NT2/D1 (cell line): ENCODE data around the gene NRCAM.

Source experiments
- DNase-seq: peaks from one replicate; pipeline ENCODE4 v3.0.0-alpha.2; 2011; ENCODE audit warnings: low read depth, low spot score
- H3K27me3 ChIP-seq: 2 replicates; pipeline ENCODE4 v1.6.0; 2011; ENCODE audit warnings: mild to moderate bottlenecking; ENCODE audit not compliant: insufficient read length, insufficient read depth
- H3K36me3 ChIP-seq: 2 replicates; pipeline ENCODE4 v1.6.1; 2011; ENCODE audit warnings: mild to moderate bottlenecking, low read length, mixed read lengths; ENCODE audit not compliant: insufficient read depth, insufficient read length
- H3K4me1 ChIP-seq: 2 replicates; pipeline ENCODE4 v1.5.1; 2011; ENCODE audit not compliant: insufficient read depth, insufficient read length
- H3K4me3 ChIP-seq: 2 replicates; pipeline ENCODE4 v1.5.1; 2011; ENCODE audit warnings: low read depth; ENCODE audit not compliant: insufficient read length
- H3K9ac ChIP-seq: 2 replicates; pipeline ENCODE4 v1.6.0; 2011; ENCODE audit warnings: low read depth; ENCODE audit not compliant: insufficient read length
- H3K9me3 ChIP-seq: 2 replicates; pipeline ENCODE4 v1.5.1; 2011; ENCODE audit warnings: mild to moderate bottlenecking, low read length; ENCODE audit not compliant: insufficient read depth
- SUZ12 ChIP-seq: IDR thresholded peaks from 2 replicates; pipeline ENCODE4 v1.6.1; 2011; ENCODE audit not compliant: insufficient read length, insufficient read depth; ENCODE audit errors: extremely low read depth
- YY1 ChIP-seq: IDR thresholded peaks from 2 replicates; pipeline ENCODE4 v1.6.1; 2011; ENCODE audit not compliant: insufficient read length, insufficient read depth
- ZNF274 ChIP-seq: IDR thresholded peaks from 2 replicates; pipeline ENCODE4 v1.6.1; 2011; ENCODE audit warnings: mild to moderate bottlenecking, low read depth, low read length

NRCAM gene

DNA sequence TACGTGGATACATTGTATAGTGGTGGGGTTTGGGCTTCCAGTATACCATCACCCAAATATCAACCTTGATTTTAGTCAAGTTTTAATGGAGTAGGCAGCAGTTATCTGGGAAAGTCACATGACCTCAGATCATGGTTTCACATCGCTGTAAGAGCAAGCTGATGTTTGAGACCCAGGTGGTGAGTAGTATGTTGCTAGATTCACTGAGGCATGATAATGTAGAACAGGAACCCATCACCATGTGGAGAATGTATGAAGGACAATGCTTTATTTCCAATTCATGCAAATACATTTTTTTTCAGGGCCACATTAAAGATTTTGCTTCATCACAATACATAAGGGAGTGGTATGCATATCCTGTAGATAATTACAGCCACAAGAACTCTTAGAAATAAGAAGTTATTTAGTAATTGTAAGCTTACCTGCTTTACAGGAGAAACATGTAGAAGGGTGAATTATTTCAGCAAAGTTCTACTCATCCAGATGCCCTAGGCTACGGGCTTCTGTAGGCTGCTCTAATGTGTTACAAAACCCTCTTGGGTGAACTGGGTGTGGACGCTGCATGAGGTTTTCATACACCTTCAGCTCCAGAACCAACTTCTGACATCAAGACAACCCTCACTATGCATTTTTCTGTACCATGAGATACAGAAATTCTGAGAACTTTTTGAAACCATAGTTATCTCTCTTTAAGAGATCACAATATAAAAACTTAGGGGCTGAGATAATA lies 298.5 kb downstream of the NRCAM start:
- TF ChIP-seq ZNF274 (no peak), YY1 (no peak), SUZ12 (no peak)
- Histone ChIP-seq H3K36me3 (no peaks in the 10 kb centered on the region), H3K9me3 (no peaks in the 10 kb centered on the region), H3K4me3 (no peak overlapping the region), H3K27me3 (no peaks in the 10 kb centered on the region), H3K9ac (no peak overlapping the region), H3K4me1 (no peaks in the 10 kb centered on the region)
- DNase-seq, result no peak

DNA sequence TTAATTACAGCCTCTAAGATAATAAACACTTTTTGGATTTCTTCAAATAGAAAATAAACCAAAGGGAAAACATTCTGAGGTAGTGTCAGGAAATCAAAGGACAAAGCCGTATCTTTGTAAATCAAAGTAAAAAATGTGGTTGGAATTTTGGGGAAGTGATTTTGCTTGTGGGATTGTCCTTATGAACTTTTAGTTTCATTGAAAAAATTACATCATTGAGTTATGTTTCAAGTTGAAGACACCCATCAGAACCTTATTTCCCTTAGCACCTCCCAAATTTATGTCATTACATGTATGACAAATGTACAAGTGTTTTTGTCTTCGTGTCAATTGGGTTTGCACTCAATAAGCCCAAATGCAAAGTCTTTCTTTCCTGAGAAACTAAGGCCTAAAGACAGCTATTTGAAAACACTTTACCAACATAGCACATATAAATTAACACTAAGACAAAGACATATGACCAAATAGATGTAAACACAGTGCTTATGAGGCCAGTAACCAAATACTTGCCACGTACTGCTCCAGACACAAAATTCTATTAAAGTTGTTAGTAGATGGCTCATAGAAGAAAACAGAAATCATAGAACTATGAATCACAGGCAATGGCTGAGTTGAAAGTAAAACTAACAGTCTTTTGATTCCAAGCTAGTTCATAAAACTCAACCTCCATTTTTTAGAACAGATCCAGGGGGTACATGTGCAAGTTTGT lies 299.2 kb downstream of the NRCAM start:
- H3K9ac ChIP-seq, result no peak overlapping the region
- no peak for DNase-seq
- no peaks in the 10 kb centered on the region for H3K36me3 ChIP-seq
- H3K9me3 ChIP-seq, result no peaks in the 10 kb centered on the region
- TF ChIP-seq SUZ12 (no peak), YY1 (no peak), ZNF274 (no peak)
- no peak overlapping the region for H3K4me3 ChIP-seq
- no peaks in the 10 kb centered on the region for H3K4me1 ChIP-seq
- H3K27me3 ChIP-seq, result no peaks in the 10 kb centered on the region

DNA sequence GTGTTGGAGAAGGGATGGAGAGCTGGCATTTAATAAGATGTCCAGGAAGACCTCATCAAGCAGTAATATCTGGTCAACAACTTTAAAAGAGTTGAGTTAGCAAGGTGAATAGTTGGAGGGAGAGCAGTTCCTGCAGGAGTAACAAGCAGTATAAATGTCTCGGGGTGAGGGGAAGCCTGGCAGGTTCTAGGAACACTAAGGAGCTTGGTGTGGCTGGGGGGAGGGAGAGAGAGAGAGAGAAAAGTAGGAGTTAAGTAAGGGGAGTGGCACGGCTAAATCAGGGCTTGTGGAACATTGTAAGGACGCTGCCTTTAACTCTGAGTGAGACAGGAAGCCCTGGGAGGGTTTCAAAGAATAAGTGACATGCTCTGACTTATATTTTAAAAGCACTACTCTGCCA lies 304.0 kb downstream of the NRCAM start:
- Histone ChIP-seq H3K4me1 (no peaks in the 10 kb centered on the region), H3K27me3 (no peaks in the 10 kb centered on the region), H3K9me3 (no peaks in the 10 kb centered on the region), H3K4me3 (no peak overlapping the region), H3K36me3 (no peaks in the 10 kb centered on the region), H3K9ac (no peak overlapping the region)
- TF ChIP-seq SUZ12 (no peak), YY1 (no peak), ZNF274 (no peak)
- DNase-seq, result no peak

DNA sequence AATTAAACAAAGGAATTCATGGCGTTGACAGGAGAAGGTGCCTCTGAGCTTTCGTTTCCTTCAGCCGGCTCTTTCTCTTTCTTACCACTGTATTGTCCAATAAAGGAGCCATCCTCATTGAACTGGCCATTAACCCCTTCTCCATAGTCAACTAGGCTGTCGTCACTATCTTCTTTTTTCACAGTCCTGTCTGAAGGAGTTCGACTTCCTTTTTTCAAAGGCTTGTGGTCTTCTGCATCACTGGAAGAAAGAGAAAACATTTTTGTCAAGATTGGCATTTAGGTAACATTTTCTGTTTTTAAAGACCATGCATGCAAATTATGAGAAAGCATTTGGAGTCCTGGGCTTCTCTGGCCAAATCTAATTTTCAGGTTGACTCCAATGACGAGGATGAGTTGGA lies 306.3 kb downstream of the NRCAM start:
- no peak overlapping the region for H3K4me3 ChIP-seq
- DNase-seq, result no peak
- no peak for TF ChIP-seq YY1
- no peak for TF ChIP-seq SUZ12
- no peak for TF ChIP-seq ZNF274

DNA sequence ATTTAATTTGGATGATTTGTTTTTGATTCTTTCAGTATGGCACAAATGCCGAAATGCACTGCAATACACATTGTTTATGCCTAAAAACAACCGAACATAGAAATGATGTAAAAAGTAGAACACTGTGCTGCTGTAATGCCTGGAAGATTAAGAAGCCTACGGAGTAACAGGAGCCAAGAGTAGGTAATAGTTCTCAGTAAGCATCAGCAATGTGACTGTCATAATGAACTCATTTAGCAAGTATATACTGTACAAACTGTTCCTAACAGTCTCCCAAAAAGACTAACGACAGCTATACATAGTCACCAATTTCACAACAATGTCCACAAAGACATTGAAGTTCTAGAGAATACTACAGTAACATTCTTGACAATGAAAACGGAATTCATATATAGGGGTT lies 307.1 kb downstream of the NRCAM start:
- no peak overlapping the region for H3K4me3 ChIP-seq
- TF ChIP-seq SUZ12 (no peak), YY1 (no peak), ZNF274 (no peak)
- H3K27me3 ChIP-seq, result no peaks in the 10 kb centered on the region
- no peaks in the 10 kb centered on the region for H3K9me3 ChIP-seq
- no peaks in the 10 kb centered on the region for H3K4me1 ChIP-seq
- no peak for DNase-seq
- no peak overlapping the region for H3K9ac ChIP-seq
- no peaks in the 10 kb centered on the region for H3K36me3 ChIP-seq

More for the DNA sequence above, 306.3 kb downstream of the NRCAM start:
- Histone ChIP-seq H3K9ac (no peak overlapping the region), H3K9me3 (no peaks in the 10 kb centered on the region), H3K4me1 (no peaks in the 10 kb centered on the region), H3K27me3 (no peaks in the 10 kb centered on the region), H3K36me3 (no peaks in the 10 kb centered on the region)

DNA sequence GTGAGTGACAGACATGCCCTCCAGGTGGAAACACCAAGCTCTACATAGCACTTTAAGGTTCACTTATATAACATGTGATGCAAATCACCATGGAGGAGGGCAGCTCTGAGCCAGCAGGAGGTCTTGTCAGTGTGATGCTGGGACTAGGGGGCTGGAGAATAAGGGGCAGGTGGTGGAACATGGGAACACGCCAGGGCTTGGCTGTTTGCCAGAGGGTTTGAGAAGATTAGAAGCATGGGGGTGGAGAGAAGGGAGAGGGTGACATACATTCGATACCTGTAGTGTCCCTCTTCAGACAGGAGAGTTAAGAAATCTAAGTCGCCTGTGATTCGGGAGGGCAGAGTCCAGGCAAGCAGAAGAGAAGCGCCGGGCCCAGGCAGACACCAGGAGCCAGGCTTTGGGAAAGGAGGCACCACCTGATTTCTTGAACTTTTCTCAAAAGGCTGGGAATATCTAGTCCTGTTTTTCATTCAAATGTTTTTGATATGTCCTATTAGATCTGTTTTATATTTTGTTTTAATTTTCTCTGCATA lies 309.1 kb downstream of the NRCAM start:
- Histone ChIP-seq H3K9ac (no peak overlapping the region), H3K9me3 (no peaks in the 10 kb centered on the region), H3K36me3 (no peaks in the 10 kb centered on the region), H3K4me1 (no peaks in the 10 kb centered on the region), H3K27me3 (no peaks in the 10 kb centered on the region), H3K4me3 (no peak overlapping the region)
- no peak for DNase-seq
- TF ChIP-seq ZNF274, result no peak
- no peak for TF ChIP-seq SUZ12
- no peak for TF ChIP-seq YY1
